HG02571 (cell line): ENCODE measurements around the gene EXOC4.

Source experiments
- ATAC-seq: cut with Tn5 transposase; IDR thresholded peaks from one replicate; pipeline ENCODE4 v1.9.1; 2021; ENCODE audit warnings: mild to moderate bottlenecking, moderate library complexity; ENCODE audit not compliant: unreplicated experiment

The EXOC4 gene

GRCh38 chr7:133481676-133482075 lies 228.8 kb downstream of the EXOC4 start:
- no peak for ATAC-seq

GRCh38 chr7:133482599-133482998 lies 229.7 kb downstream of the EXOC4 start:
- ATAC-seq = no peak

GRCh38 chr7:133484086-133484485 lies 231.2 kb downstream of the EXOC4 start:
- no peak for ATAC-seq

- ATAC-seq = no peak
These were observed 237.0 kb downstream of the EXOC4 start for GRCh38 chr7:133489906-133490305.

GRCh38 chr7:133491201-133491691 lies 238.4 kb downstream of the EXOC4 start:
- ATAC-seq = no peak

- ATAC-seq = no peak
These were observed 239.2 kb downstream of the EXOC4 start for GRCh38 chr7:133491846-133492652.

GRCh38 chr7:133497061-133497460 lies 244.2 kb downstream of the EXOC4 start:
- ATAC-seq = no peak

GRCh38 chr7:133501771-133502170 lies 248.9 kb downstream of the EXOC4 start:
- no peak for ATAC-seq

GRCh38 chr7:133502498-133502897 lies 249.6 kb downstream of the EXOC4 start:
- ATAC-seq = no peak

GRCh38 chr7:133502972-133503371 lies 250.1 kb downstream of the EXOC4 start:
- ATAC-seq = no peak

GRCh38 chr7:133504825-133505224 lies 251.9 kb downstream of the EXOC4 start:
- no peak for ATAC-seq

GRCh38 chr7:133509822-133510221 lies 256.9 kb downstream of the EXOC4 start:
- no peak for ATAC-seq

GRCh38 chr7:133510326-133511055 lies 257.6 kb downstream of the EXOC4 start:
- no peak for ATAC-seq

GRCh38 chr7:133511252-133511651 lies 258.4 kb downstream of the EXOC4 start:
- no peak for ATAC-seq

GRCh38 chr7:133511708-133512107 lies 258.8 kb downstream of the EXOC4 start:
- no peak for ATAC-seq

- ATAC-seq = no peak
These were observed 259.7 kb downstream of the EXOC4 start for GRCh38 chr7:133512560-133512959.

GRCh38 chr7:133513608-133514007 lies 260.7 kb downstream of the EXOC4 start:
- no peak for ATAC-seq

- ATAC-seq = no peak
These were observed 261.7 kb downstream of the EXOC4 start for GRCh38 chr7:133514551-133514950.

- no peak for ATAC-seq
These were observed 264.9 kb downstream of the EXOC4 start for GRCh38 chr7:133517766-133518165.

- no peak for ATAC-seq
These were observed 265.8 kb downstream of the EXOC4 start for GRCh38 chr7:133518718-133519117.

- ATAC-seq = no peak
These were observed 267.4 kb downstream of the EXOC4 start for GRCh38 chr7:133520248-133520647.

- ATAC-seq = no peak
These were observed 269.6 kb downstream of the EXOC4 start for GRCh38 chr7:133522501-133522900.
